ENCODE results near the gene MAN1C1.

The MAN1C1 gene

DNA sequence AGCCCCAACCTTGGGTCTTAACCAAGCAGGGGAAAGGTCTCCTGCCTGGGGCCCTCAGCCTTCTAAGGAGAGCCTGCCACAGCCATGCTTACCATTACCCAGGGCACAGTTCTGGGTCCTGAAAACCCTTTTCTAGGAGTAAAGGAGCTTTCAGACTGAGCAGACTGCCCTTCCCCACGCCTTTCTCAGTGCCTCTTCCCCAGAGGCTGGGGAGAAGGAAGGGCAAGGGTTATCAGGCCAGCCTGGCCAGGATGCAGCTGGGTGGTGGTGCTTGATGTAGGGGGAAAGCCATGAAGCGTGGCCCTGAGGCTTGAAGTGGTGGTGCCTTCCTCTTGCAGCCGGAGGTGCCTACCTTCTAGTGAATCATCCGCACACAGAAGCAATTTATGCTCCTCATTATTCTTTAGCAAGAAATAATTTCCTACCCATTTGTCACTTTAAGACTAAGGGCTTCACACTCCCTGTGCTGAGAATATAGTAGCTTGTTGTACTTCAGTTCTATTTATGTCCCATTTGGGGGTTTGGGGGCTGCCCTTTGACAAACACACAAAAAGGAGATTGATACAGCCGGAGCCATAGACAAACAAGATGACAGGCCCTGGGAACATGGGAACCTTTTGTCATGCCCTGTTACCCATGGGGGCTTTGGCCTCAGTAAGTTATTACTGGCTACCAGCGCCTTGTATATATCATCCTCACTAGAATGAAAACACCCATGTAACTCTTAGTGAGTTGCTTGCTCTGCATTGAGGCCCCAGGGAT is 40.7 kb downstream of the MAN1C1 start:
- H3K79me2 ChIP-seq (ENCODE audit: insufficient read depth, low read length) = no peaks in the 10 kb centered on the region
- H3K4me1 ChIP-seq (ENCODE audit: insufficient read depth, low read length) = no peaks in the 10 kb centered on the region
- peaks cover 25% of the 10 kb centered on the region for H3K27me3 ChIP-seq (ENCODE audit: insufficient read depth, low read length, poor library complexity)
- no peak overlapping the region for H3K9ac ChIP-seq (ENCODE audit: low read depth, low read length)
- H3K4me3 ChIP-seq (ENCODE audit: low read depth in 1 of 2, low read length in 2 of 2) = no peak overlapping the region
- no peak for ATAC-seq (ENCODE audit: insufficient read depth, low read depth)
- peaks cover 10% of the 10 kb centered on the region for H4K20me1 ChIP-seq (ENCODE audit: insufficient read depth, low read length)
- no peaks in the 10 kb centered on the region for H3K9me3 ChIP-seq (ENCODE audit: insufficient read depth, low read length, severe bottlenecking)
- no peak overlapping the region for H2AFZ ChIP-seq (ENCODE audit: low read depth, low read length)
- no peak overlapping the region for H3K27ac ChIP-seq (ENCODE audit: low read length)
- no peak for DNase-seq
- H3K4me2 ChIP-seq (ENCODE audit: insufficient read depth, low read length) = no peak overlapping the region
- no peaks in the 10 kb centered on the region for H3K36me3 ChIP-seq (ENCODE audit: insufficient read depth, low read length)
- TF ChIP-seq EZH2 (IDR thresholded peaks at IDR 0.05; ENCODE audit: borderline replicate concordance, low read depth, low read length, severe bottlenecking) (no peak), CTCF (IDR thresholded peaks at IDR 0.05; ENCODE audit: borderline replicate concordance, extremely low read depth, low read length, poor library complexity, severe bottlenecking) (no peak)

DNA sequence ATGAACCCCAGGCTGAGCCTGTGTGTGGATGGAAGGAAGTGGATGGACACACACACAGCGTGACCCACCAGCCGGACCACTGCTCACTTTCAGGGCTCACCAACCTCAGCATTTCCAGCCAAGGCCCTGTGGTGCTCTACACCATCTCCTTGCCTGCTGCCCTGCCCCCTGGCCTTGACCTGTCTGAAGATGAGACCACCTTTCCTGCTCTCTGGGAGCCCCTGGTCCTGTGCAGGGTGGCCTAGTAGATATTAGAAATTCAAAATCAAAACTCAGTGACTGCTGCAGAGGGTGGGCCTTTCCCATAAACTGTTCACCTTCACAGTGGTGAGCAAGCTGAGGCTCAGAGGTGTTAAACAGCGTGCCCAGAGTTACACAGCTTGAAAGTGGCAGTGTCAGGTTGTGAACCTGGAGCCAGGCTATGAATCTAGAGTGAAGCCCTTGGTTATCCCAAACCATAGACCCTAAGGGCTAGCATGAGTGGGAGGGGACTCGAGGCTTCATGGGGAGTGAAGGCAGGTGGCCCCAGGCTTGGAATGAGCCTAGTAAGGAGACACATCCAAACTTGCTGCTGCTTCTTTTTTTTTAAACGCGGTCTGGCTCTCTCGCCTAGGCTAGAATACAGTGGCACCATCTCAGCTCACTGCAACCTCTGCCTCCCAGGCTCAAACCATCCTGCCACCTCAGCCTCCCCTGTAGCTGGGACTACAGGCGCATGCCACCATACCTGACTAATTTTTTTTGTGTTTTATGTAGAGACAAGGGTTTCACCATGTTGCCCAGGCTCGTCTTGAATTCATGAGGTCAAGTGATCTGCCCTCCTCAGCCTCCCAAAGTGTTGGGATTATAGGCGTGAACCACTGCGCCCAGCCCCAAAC is 41.5 kb downstream of the MAN1C1 start:
- H3K4me2 ChIP-seq (ENCODE audit: insufficient read depth, low read length) = no peak overlapping the region
- peaks cover 23% of the 10 kb centered on the region for H3K27me3 ChIP-seq (ENCODE audit: insufficient read depth, low read length, poor library complexity)
- H3K79me2 ChIP-seq (ENCODE audit: insufficient read depth, low read length) = no peaks in the 10 kb centered on the region
- H4K20me1 ChIP-seq (ENCODE audit: insufficient read depth, low read length) = peaks cover 4% of the 10 kb centered on the region; the same call in 1 of the 2 replicates
- H3K4me3 ChIP-seq (ENCODE audit: low read depth in 1 of 2, low read length in 2 of 2) = no peak overlapping the region
- H3K4me1 ChIP-seq (ENCODE audit: insufficient read depth, low read length) = no peaks in the 10 kb centered on the region
- no peak for DNase-seq
- TF ChIP-seq CTCF (IDR thresholded peaks at IDR 0.05; ENCODE audit: borderline replicate concordance, extremely low read depth, low read length, poor library complexity, severe bottlenecking) = no peak
- TF ChIP-seq EZH2 (IDR thresholded peaks at IDR 0.05; ENCODE audit: borderline replicate concordance, low read depth, low read length, severe bottlenecking) = no peak
- H3K36me3 ChIP-seq (ENCODE audit: insufficient read depth, low read length) = no peaks in the 10 kb centered on the region
- H2AFZ ChIP-seq (ENCODE audit: low read depth, low read length) = no peak overlapping the region
- ATAC-seq (ENCODE audit: insufficient read depth, low read depth) = no peak
- no peak overlapping the region for H3K27ac ChIP-seq (ENCODE audit: low read length)
- H3K9me3 ChIP-seq (ENCODE audit: insufficient read depth, low read length, severe bottlenecking) = no peaks in the 10 kb centered on the region
- H3K9ac ChIP-seq (ENCODE audit: low read depth, low read length) = no peak overlapping the region

GRCh38 chr1:25658791-25659431 is 42.3 kb downstream of the MAN1C1 start:
- peaks cover 4% of the 10 kb centered on the region; the same call in 1 of the 2 replicates for H4K20me1 ChIP-seq (ENCODE audit: insufficient read depth, low read length)
- no peak overlapping the region for H3K4me2 ChIP-seq (ENCODE audit: insufficient read depth, low read length)
- DNase-seq (no peak), ATAC-seq (ENCODE audit: insufficient read depth, low read depth) (no peak)
- H3K9ac ChIP-seq (ENCODE audit: low read depth, low read length) = no peak overlapping the region
- no peaks in the 10 kb centered on the region for H3K4me1 ChIP-seq (ENCODE audit: insufficient read depth, low read length)
- H3K9me3 ChIP-seq (ENCODE audit: insufficient read depth, low read length, severe bottlenecking) = no peaks in the 10 kb centered on the region
- no peaks in the 10 kb centered on the region for H3K36me3 ChIP-seq (ENCODE audit: insufficient read depth, low read length)
- H3K4me3 ChIP-seq (ENCODE audit: low read depth in 1 of 2, low read length in 2 of 2) = no peak overlapping the region
- H3K79me2 ChIP-seq (ENCODE audit: insufficient read depth, low read length) = no peaks in the 10 kb centered on the region
- no peak for TF ChIP-seq CTCF (IDR thresholded peaks at IDR 0.05; ENCODE audit: borderline replicate concordance, extremely low read depth, low read length, poor library complexity, severe bottlenecking)
- TF ChIP-seq EZH2 (IDR thresholded peaks at IDR 0.05; ENCODE audit: borderline replicate concordance, low read depth, low read length, severe bottlenecking) = no peak
- H3K27me3 ChIP-seq (ENCODE audit: insufficient read depth, low read length, poor library complexity) = peaks cover 15% of the 10 kb centered on the region
- H3K27ac ChIP-seq (ENCODE audit: low read length) = no peak overlapping the region
- no peak overlapping the region for H2AFZ ChIP-seq (ENCODE audit: low read depth, low read length)
